ENCODE data around the gene VCAN. TPM values are rescaled to one million over a fixed set of nuclear protein-coding genes. Genes with fewer than 3 reads are reported as not detected.

The VCAN gene
- total RNA-seq, 1 donor from 2014 or later: 33.7 TPM

- peaks cover 9% of the 10 kb centered on the region for H3K27me3 ChIP-seq (ENCODE audit: control insufficient read depth, insufficient read depth, low read length)
- no peak for TF ChIP-seq CTCF (IDR thresholded peaks at IDR 0.05; ENCODE audit: insufficient read depth, low read length, severe bottlenecking)
- no peaks in the 10 kb centered on the region for H3K36me3 ChIP-seq (ENCODE audit: control insufficient read depth, insufficient read depth, low read length)
- no peak overlapping the region for H3K4me3 ChIP-seq (ENCODE audit: low read depth, low read length)
- DNase-seq (ENCODE audit: low read depth) (no peak), FAIRE-seq (no peak)
Observed at GRCh38 chr5:83467371-83468035, 4.0 kb upstream of the VCAN start.

DNA sequence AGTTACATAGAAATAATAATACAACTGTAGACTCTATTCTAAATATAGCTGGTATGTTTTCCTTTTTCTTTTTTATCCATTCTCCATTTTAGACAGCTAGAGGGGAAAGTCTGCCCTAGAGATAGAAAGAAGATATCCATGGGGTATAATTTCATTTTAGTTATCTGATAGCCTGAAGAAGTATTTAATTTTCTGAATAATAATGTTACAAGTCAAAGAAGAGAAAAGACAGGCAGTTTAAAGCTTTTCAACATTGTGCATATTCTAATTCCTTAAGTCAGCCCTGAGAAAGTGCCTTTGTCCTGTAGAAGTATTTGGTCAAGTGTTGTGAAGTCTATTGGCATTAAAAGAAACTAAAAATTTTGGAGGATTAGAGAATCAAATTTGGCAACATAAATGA is 2.5 kb upstream of the VCAN start:
- DNase-seq (ENCODE audit: low read depth): no peak
- no peak for FAIRE-seq
- peaks cover 9% of the 10 kb centered on the region for H3K27me3 ChIP-seq (ENCODE audit: control insufficient read depth, insufficient read depth, low read length)
- H3K4me3 ChIP-seq (ENCODE audit: low read depth, low read length): no peak overlapping the region
- H3K36me3 ChIP-seq (ENCODE audit: control insufficient read depth, insufficient read depth, low read length): no peaks in the 10 kb centered on the region
- TF ChIP-seq CTCF (IDR thresholded peaks at IDR 0.05; ENCODE audit: insufficient read depth, low read length, severe bottlenecking): no peak

DNA sequence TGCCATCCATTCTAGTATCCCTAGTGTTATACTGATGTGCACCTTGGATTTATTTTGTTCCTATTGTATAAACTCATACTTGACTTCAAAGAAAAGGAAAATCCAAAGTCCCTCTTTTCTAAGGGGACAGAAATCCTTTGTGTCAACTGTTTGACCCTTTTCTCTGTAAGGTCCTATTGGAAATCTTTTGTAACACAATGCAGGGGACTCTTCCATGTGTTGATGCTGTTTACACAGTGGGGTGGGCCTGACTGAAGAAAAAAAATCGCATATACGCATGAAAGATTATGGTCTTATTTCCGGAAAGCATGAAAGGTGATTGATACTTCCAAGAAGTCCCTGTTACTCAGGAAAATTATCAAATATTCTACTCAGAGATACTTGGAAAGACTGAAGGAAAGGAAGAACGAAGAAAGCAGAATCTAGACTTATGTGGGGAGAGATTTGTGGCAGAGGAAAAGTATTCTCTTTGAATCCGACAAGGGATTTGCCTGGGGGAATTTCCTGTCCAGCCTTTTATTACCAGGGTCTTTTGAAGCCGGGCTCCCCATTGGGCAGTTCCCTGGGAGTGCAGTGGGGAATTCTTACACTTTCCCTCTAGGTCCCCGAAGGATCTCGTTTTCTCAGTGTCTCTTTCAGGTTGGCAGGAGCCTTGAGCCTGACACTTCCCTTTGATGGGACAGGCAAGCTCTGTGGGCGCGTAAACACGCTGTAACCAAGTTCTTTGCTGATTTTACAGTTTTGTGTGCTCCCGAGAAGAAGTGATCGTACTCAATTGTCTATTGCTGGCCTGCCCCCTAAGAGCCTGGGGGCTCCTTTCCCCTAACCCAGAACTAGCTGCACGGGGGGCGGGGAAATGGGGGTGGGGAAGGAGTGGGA is 779 bp upstream of the VCAN start:
- Histone ChIP-seq H3K36me3 (ENCODE audit: control insufficient read depth, insufficient read depth, low read length) (no peaks in the 10 kb centered on the region), H3K4me3 (ENCODE audit: low read depth, low read length) (peak overlapping the region; percentile 61), H3K27me3 (ENCODE audit: control insufficient read depth, insufficient read depth, low read length) (peaks cover 5% of the 10 kb centered on the region)
- FAIRE-seq: no peak
- DNase-seq (ENCODE audit: low read depth): no peak
- TF ChIP-seq CTCF (IDR thresholded peaks at IDR 0.05; ENCODE audit: insufficient read depth, low read length, severe bottlenecking): no peak

DNA sequence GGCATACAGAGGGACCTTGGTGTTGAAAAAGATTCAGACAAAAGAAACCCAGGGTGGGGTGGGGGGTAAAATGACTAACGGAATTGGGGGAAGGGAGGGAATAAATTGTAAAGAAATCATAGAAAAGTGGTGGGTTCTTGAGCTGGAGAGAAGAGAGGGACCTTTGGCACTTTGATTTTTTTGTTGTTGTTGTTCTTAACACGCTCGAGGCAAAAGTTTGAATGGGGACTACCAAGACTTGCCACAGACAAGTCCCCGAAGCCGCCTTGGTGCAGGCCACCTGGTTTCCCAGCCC is 616 bp downstream of the VCAN start:
- peak overlapping the region; percentile 61 for H3K4me3 ChIP-seq (ENCODE audit: low read depth, low read length)
- H3K27me3 ChIP-seq (ENCODE audit: control insufficient read depth, insufficient read depth, low read length): peaks cover 3% of the 10 kb centered on the region
- no peak for FAIRE-seq
- TF ChIP-seq CTCF (IDR thresholded peaks at IDR 0.05; ENCODE audit: insufficient read depth, low read length, severe bottlenecking): no peak
- DNase-seq (ENCODE audit: low read depth): peak; percentile 5
- no peaks in the 10 kb centered on the region for H3K36me3 ChIP-seq (ENCODE audit: control insufficient read depth, insufficient read depth, low read length)

- H3K4me3 ChIP-seq (ENCODE audit: low read depth, low read length): peak overlapping the region; percentile 61
- peaks cover 2% of the 10 kb centered on the region for H3K27me3 ChIP-seq (ENCODE audit: control insufficient read depth, insufficient read depth, low read length)
- FAIRE-seq: no peak
- no peak for DNase-seq (ENCODE audit: low read depth)
- TF ChIP-seq CTCF (IDR thresholded peaks at IDR 0.05; ENCODE audit: insufficient read depth, low read length, severe bottlenecking): no peak
- no peaks in the 10 kb centered on the region for H3K36me3 ChIP-seq (ENCODE audit: control insufficient read depth, insufficient read depth, low read length)
Observed at GRCh38 chr5:83472508-83473345, 1.2 kb downstream of the VCAN start.
